HG02678 (cell line): ENCODE data around the gene CD300C.
A peak's percentile ranks its signal among the peaks of the same experiment; 100 is the strongest.
"Not testable (repeated sequence)": the region's sequence is repeated elsewhere in the genome, so short reads cannot be mapped to it uniquely, and the experiment has no call there.

Source experiments
- ATAC-seq: cut with Tn5 transposase; IDR thresholded peaks from one replicate; pipeline ENCODE4 v1.9.1; 2021; ENCODE audit warnings: mild to moderate bottlenecking, moderate library complexity; ENCODE audit not compliant: unreplicated experiment

CD300C gene

DNA sequence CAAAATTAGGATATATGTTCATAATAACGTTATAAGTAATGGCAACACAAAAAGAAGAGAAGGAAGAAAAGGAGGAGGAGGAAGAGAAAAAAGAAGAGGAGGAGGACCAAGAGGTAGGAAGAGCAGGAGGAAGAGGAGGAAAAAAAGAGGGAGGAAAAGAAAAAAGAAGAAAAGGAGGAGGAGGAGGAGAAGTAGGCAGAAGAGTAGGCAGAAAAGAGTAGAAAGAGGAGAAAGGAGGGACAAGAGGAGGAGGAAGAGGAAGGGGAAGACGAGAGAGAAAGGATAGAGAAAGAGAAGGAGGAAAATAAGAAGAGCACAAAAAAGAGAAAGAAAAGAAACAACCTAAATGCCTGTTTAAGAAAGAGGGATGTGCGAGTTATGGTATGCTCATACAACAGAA is 9.0 kb downstream of the CD300C start:
- no peak for ATAC-seq

DNA sequence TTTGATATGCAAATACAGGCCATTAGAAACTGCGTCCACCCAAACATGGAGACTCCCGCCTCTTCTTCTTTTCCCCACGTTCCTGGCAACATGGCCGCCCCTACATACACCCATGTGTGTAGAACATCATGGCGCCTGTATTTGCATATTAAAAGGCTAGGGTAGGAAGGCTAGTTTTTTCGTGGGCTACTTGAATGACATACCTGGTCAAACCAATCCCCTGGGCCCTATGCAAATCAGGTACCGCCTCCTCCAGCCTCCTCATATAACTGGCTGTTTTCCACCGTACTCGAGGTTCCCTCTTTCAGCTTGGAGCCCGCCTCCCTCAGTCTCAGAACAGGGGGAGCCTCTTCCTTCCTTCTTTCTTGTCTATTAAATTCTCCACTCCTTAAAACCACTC is 13.8 kb downstream of the CD300C start:
- ATAC-seq, result peak; percentile 43

GRCh38 chr17:74531231-74531761 is 14.6 kb downstream of the CD300C start, which contains the start of gene CD300LB:
Gene CD300LB (minus strand): TSS chr17:74531475. CDS start chr17:74531350, 125 bp downstream.
- no peak for ATAC-seq

GRCh38 chr17:74530831-74531150 is 15.1 kb downstream of the CD300C start:
- ATAC-seq, result no peak

DNA sequence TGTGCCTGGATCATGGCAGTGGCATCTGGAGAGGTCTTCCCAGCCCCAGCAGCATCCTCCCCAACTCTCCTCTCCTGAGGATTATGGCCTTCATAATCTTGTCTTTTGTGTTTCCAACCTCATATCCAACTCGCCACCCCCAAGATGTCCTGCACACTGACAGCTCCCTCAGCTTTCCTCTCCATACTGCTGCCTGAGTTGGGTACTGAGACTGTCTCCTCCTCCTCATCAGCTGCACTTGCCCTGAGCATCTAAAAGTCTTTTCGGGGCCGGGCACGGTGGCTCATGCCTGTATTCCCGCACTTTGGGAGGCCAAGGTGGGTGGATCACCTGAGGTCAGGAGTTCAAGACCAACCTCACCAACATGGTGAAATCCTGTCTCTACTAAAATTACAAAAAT is 16.7 kb downstream of the CD300C start:
- no peak for ATAC-seq

GRCh38 chr17:74528491-74529199 is 17.3 kb downstream of the CD300C start:
- ATAC-seq, result peak; percentile 76

DNA sequence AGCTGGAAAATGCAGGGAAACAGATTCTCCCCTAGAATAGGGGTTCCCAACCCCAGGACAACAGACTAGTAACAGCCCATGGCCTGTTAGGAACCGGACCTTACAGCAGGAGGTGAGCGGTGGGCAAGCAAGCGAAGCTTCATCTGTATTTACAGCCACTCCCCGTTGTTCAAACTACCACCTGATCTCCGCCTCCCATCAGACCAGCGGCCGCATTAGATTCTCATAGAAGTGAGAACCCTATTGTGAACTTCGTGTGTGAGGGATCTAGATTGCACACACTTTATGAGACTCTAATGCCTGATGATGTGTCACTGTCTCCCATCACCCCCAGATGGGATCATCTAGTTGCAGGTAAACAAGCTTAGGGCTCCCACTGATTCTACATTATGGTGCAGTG is 18.2 kb downstream of the CD300C start:
- ATAC-seq, result no peak

DNA sequence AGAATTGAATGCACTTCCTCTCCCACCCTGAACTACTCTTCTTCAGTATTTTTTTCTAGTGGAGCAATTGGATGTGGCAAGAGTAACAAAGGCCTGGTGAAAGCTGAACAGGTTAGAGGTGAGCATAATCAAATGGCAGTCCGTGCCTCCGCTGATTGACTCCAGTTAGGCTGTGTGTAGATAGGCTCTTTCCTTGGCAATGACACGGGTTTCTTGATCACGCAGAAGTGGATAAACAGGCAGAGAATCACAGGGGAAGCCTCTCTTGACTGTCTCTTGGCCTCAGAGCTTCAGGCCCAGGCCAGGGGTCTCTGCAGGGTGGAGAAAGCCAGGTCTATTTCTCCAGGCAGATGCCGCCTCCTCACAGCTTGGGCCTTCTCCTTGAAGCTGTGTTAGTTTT is 18.8 kb downstream of the CD300C start:
- ATAC-seq, result no peak

- no peak for ATAC-seq
These were observed 19.2 kb downstream of the CD300C start for GRCh38 chr17:74526681-74527080.

DNA sequence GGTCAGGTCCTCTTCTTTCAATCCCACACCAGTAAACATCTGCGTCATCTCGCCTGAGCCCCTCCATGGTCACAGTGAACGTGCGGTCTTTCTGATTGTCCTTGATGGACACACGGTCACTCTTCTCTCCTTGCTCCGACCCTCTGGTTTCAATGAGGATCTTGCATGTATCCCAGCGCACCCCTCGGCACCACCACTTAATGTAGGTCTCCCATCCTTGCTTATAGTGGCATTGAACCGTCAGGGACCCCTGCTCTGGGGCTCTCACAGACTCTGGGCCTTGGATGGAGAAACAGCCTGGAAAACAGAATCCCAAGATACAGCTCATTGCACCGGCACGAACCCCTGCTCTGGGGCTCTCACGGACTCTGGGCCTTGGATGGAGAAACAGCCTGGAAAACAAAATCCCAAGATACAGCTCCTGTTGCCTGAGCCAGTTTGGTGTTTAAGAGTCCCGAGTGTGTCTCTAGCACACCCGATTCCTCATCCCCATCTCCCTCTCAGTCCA is 20.1 kb downstream of the CD300C start:
- no peak for ATAC-seq

DNA sequence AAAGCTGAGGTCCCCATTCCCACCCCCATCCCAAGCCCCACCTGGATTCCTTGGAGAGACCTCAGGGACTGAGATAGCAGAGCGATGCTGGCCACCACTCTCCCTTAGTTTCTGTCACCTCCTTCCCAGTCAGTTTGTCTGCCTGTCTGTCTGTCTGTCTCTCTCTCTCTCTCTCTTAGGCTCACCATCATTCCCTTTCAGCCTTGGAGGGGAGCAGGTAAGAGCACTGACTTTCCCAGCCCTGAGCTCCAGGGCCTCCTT is 20.5 kb downstream of the CD300C start:
- no peak for ATAC-seq

DNA sequence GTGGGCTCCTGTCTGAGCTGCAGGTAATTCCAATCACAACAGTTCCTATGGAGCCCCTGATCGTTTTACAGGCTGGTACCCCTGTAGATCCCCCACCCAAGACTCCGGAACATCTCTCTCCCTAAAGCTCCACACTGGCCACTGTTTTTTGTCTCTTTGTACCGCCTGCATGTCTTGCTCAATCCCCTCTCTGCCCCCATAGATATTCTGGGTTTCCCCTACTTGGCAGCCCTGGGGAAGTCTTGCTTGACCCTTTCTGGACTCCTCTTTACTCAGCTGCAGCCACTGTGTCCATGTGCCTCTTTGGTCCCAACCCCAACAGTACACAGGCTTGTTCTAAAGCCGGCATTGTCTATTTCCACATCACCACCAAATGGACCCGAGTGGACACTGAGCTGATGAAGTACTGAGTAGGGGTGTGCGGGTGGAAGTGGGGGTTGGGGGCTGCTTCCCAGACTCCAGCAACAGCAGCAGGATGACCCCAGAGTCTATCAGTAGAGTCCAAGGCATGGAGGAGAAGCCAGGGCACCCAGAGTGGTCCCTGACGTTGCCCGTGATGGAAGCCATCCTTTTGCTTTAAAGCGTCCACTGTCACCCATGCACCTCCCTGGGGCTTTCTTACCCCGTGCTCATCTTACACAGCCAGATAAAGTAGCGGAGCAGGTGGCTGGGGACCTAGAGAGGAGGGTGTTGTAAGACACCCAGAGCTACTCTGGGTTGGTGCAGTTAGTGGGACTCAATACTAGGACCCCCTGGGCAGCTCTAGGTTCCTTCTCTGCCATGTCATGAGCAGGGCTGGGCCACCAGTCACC is 21.1 kb downstream of the CD300C start:
- no peak for ATAC-seq

- no peak for ATAC-seq
These were observed 22.6 kb downstream of the CD300C start for GRCh38 chr17:74523308-74523707.

GRCh38 chr17:74522381-74523105 is 23.4 kb downstream of the CD300C start:
- no peak for ATAC-seq

- no peak for ATAC-seq
These were observed 24.2 kb downstream of the CD300C start for GRCh38 chr17:74521701-74522201.

DNA sequence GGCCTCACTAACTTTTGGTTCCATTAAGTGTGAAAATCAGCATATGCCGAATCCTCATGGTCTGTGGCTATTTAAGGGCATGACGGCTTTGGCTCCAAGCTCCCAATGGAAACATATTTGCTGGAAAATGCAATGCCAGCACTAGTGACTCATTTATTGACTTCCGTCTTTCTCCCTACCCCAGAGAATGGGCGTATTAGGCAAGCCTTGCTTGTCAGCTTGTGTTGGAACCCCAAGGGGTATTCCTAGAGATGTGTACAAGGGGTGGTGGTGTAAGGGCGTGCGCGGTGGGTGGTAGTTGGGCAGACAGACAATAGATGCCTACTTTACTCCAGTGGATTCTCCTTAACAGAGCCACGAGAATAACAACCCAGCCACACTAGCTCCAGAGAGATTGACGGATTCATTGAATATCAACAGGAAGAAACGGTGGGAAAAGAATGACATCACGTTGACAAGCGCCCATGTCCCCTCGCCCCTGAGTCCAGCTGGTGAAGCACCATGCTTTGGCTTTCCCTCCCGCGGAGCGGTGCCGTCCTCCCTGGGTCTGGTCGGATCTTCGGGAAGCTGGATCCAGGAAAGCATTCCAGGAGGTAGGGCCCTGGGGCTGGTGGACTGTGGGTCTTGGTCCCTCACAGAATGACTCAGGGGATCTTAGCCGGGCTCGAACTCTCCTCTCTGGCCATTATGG is 25.0 kb downstream of the CD300C start:
- ATAC-seq, result no peak

DNA sequence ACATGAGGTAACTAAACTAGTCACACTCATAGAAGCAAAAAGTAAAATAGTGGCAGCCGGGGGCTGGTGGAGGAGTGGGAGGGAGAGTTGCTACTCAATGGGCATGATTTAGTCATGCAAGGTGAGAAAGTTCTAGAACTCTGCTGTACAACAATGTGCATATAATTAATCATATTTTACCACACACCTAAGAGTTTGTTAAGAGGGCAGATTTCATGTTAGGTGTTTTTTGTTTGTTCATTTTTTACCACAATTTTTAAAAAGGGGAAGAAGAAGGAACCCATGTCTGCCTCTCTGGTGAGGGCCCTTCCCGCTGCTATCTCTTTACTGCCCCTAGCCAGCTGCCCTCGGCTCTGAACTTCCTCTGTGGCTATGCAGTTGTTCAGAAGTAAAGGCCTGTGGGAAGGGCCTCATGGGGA is 25.9 kb downstream of the CD300C start:
- ATAC-seq, result no peak

GRCh38 chr17:74518413-74518981 is 27.4 kb downstream of the CD300C start:
- not testable (repeated sequence) for ATAC-seq

DNA sequence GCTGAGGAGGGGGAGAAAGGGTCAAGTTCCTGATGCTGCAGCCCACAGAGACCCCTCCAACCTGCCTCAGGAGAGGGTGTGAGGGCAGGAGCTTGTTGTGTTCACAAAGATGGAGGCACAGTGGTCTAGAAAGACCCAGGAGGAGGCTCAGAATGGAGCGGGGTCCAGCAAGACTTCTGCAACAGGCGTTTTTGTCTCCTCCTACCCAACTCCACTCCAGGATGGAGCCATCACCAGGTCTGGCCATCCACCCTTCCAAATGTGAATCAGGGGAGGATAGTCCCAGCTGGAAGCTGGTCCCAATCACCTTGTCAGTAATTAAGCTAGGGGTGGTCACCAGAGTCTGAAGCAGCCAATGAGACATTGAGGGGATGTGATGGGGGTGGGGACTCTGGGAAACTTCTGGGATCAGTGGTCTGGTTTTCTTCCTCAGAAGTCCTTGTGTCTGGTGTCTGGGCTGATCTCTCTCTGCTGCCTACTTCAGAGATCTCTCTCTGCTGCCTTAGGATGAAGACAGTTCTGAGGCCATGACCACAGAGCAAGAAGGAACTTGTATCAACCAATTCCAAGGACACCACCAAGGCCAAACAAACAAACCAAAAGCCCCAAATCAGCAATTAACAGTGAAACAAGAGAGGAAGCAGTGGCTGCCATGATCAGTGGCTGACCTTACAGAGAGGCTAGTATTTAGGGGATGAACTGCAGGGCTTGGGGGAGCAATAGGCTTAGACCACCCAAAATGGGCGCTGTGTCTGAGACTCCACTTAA is 29.2 kb downstream of the CD300C start:
- no peak for ATAC-seq

GRCh38 chr17:74515941-74516340 is 30.0 kb downstream of the CD300C start:
- no peak for ATAC-seq
